Measurements from ENCODE around the gene CTNNA3.

CTNNA3 gene

DNA sequence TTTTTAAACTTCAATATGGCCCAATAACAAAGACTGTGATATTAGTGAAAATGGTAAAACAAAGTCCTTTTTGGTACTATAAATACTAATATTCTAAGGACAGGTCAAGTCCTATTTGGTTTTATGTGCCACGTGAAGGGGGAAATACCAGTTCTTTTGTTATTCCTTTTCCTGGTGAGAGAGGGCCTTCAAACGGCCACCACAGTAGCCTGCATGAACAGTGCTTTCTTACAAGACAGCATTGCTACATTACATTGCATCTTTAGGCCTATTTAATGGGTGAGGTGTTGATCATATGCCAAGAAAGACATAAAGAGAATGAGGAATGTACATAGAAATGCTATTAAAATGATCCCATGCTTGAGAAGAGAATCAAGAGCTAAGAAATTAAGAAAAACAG lies 555.4 kb downstream of the CTNNA3 start:
- Histone ChIP-seq H4K20me1 (ENCODE audit: control insufficient read depth, insufficient read depth, low read depth, low read length) (no peaks in the 10 kb centered on the region), H3F3A (ENCODE audit: control insufficient read depth, insufficient read depth) (no peaks in the 10 kb centered on the region), H3K27me3 (ENCODE audit: control insufficient read depth, low read length) (no peaks in the 10 kb centered on the region), H3K4me1 (ENCODE audit: control insufficient read depth, low read length) (no peaks in the 10 kb centered on the region), H3K79me2 (ENCODE audit: control insufficient read depth, low read length) (no peaks in the 10 kb centered on the region), H3K4me2 (ENCODE audit: low read length) (no peak overlapping the region), H3K9me2 (replicated peaks; ENCODE audit: control insufficient read depth, low read length) (no peaks in the 10 kb centered on the region), H3K9me3 (ENCODE audit: control insufficient read depth, insufficient read depth, low read length) (no peaks in the 10 kb centered on the region), H3K27ac (ENCODE audit: low read depth, low read length) (no peak overlapping the region), H3K36me3 (ENCODE audit: control insufficient read depth, low read length) (no peaks in the 10 kb centered on the region), H3K4me3 (ENCODE audit: low read length) (no peak overlapping the region)
- TF ChIP-seq EZH2phosphoT487 (IDR thresholded peaks at IDR 0.05; ENCODE audit: borderline replicate concordance, low read length) = no peak
- TF ChIP-seq, protein P1, sequence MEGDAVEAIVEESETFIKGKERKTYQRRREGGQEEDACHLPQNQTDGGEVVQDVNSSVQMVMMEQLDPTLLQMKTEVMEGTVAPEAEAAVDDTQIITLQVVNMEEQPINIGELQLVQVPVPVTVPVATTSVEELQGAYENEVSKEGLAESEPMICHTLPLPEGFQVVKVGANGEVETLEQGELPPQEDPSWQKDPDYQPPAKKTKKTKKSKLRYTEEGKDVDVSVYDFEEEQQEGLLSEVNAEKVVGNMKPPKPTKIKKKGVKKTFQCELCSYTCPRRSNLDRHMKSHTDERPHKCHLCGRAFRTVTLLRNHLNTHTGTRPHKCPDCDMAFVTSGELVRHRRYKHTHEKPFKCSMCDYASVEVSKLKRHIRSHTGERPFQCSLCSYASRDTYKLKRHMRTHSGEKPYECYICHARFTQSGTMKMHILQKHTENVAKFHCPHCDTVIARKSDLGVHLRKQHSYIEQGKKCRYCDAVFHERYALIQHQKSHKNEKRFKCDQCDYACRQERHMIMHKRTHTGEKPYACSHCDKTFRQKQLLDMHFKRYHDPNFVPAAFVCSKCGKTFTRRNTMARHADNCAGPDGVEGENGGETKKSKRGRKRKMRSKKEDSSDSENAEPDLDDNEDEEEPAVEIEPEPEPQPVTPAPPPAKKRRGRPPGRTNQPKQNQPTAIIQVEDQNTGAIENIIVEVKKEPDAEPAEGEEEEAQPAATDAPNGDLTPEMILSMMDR (IDR thresholded peaks at IDR 0.05; ENCODE audit: low read depth, low read length, poor library complexity, severe bottlenecking) = no peak

DNA sequence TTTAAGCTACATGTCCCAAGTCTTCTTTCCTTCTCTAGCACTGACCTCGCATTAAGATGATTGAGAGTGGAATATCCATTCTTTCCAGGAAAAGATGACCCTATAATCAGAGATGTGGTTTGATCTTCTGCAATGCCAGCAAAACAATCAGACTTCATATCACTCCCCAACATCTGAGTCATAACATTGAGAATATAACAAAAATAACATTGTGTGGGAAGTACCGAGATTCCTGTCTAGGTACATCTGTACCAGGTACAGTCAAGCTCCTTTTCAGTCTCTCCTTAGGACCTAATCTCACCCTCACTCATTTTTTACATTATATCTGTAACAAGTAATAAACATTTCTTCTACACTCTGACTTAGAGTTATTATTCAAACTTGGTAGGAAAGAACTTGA lies 568.6 kb downstream of the CTNNA3 start:
- Histone ChIP-seq H3K9me2 (replicated peaks; ENCODE audit: control insufficient read depth, low read length) (0 out of 2 replicates have a peak, but pooled peaks cover 3% of the 10 kb centered on the region), H4K20me1 (ENCODE audit: control insufficient read depth, insufficient read depth, low read depth, low read length) (no peaks in the 10 kb centered on the region), H3F3A (ENCODE audit: control insufficient read depth, insufficient read depth) (no peaks in the 10 kb centered on the region), H3K27ac (ENCODE audit: low read depth, low read length) (no peak overlapping the region), H3K4me3 (ENCODE audit: low read length) (no peak overlapping the region), H3K4me1 (ENCODE audit: control insufficient read depth, low read length) (no peaks in the 10 kb centered on the region), H3K4me2 (ENCODE audit: low read length) (no peak overlapping the region), H3K79me2 (ENCODE audit: control insufficient read depth, low read length) (no peaks in the 10 kb centered on the region), H3K27me3 (ENCODE audit: control insufficient read depth, low read length) (no peaks in the 10 kb centered on the region), H3K9me3 (ENCODE audit: control insufficient read depth, insufficient read depth, low read length) (no peaks in the 10 kb centered on the region), H3K36me3 (ENCODE audit: control insufficient read depth, low read length) (no peaks in the 10 kb centered on the region)
- TF ChIP-seq, protein P1 (IDR thresholded peaks at IDR 0.05; ENCODE audit: low read depth, low read length, poor library complexity, severe bottlenecking) = no peak
- no peak for TF ChIP-seq EZH2phosphoT487 (IDR thresholded peaks at IDR 0.05; ENCODE audit: borderline replicate concordance, low read length)

DNA sequence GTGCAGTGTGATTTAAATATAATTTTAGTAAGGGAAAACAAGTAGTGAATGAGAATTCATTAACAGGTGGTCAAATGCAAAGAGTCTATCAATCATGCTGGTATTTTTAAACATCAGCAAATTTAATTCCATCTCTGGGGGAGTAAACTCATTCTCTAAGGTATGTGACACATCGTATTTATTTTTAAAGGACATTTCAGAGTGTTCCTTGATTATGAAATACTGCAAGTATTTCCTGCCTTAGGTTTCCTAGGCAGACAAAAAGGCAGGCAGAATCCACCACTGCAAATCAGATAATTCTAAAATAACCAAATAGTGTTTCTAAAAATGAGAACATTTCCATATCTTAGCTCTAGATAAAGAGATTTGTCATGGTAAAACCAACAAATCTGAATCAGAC lies 576.3 kb downstream of the CTNNA3 start:
- no peaks in the 10 kb centered on the region for H3K36me3 ChIP-seq (ENCODE audit: control insufficient read depth, low read length)
- H3K4me3 ChIP-seq (ENCODE audit: low read length) = no peak overlapping the region
- no peaks in the 10 kb centered on the region for H3K27me3 ChIP-seq (ENCODE audit: control insufficient read depth, low read length)
- no peak overlapping the region for H3K4me2 ChIP-seq (ENCODE audit: low read length)
- H3K79me2 ChIP-seq (ENCODE audit: control insufficient read depth, low read length) = no peaks in the 10 kb centered on the region
- no peak overlapping the region for H3K27ac ChIP-seq (ENCODE audit: low read depth, low read length)
- H3K4me1 ChIP-seq (ENCODE audit: control insufficient read depth, low read length) = no peaks in the 10 kb centered on the region
- TF ChIP-seq EZH2phosphoT487 (IDR thresholded peaks at IDR 0.05; ENCODE audit: borderline replicate concordance, low read length) = no peak
- no peaks in the 10 kb centered on the region for H3F3A ChIP-seq (ENCODE audit: control insufficient read depth, insufficient read depth)
- H4K20me1 ChIP-seq (ENCODE audit: control insufficient read depth, insufficient read depth, low read depth, low read length) = no peaks in the 10 kb centered on the region
- H3K9me3 ChIP-seq (ENCODE audit: control insufficient read depth, insufficient read depth, low read length) = no peaks in the 10 kb centered on the region
- no peaks in the 10 kb centered on the region for H3K9me2 ChIP-seq (replicated peaks; ENCODE audit: control insufficient read depth, low read length)

DNA sequence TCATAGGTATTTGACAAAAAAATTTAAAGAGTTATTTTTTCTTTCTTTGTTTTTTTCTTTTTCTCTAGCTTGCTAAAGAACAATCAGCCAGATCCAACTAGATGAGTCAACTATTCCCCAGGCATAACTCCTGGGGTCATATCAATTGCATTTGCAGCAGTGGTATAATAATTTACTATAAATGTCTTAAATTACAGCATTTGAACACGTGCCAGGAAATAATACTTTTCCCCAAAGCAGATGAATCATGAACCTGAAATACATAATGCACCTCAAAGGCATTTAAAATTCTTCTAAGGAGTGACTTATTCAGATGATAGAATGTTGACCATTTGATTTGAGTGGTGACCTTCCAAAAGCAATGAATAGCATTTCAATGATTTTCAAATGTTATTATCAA lies 580.0 kb downstream of the CTNNA3 start:
- H3K9me2 ChIP-seq (replicated peaks; ENCODE audit: control insufficient read depth, low read length) = no peaks in the 10 kb centered on the region
- H3K27me3 ChIP-seq (ENCODE audit: control insufficient read depth, low read length) = no peaks in the 10 kb centered on the region
- no peak overlapping the region for H3K4me3 ChIP-seq (ENCODE audit: low read length)
- no peaks in the 10 kb centered on the region for H3K79me2 ChIP-seq (ENCODE audit: control insufficient read depth, low read length)
- H3K4me2 ChIP-seq (ENCODE audit: low read length) = no peak overlapping the region
- no peak overlapping the region for H3K27ac ChIP-seq (ENCODE audit: low read depth, low read length)
- TF ChIP-seq, protein P1 (IDR thresholded peaks at IDR 0.05; ENCODE audit: low read depth, low read length, poor library complexity, severe bottlenecking) = no peak
- no peak for TF ChIP-seq EZH2phosphoT487 (IDR thresholded peaks at IDR 0.05; ENCODE audit: borderline replicate concordance, low read length)
- no peaks in the 10 kb centered on the region for H3F3A ChIP-seq (ENCODE audit: control insufficient read depth, insufficient read depth)
- no peaks in the 10 kb centered on the region for H3K9me3 ChIP-seq (ENCODE audit: control insufficient read depth, insufficient read depth, low read length)
- H3K36me3 ChIP-seq (ENCODE audit: control insufficient read depth, low read length) = no peaks in the 10 kb centered on the region
- no peaks in the 10 kb centered on the region for H4K20me1 ChIP-seq (ENCODE audit: control insufficient read depth, insufficient read depth, low read depth, low read length)
- no peaks in the 10 kb centered on the region for H3K4me1 ChIP-seq (ENCODE audit: control insufficient read depth, low read length)

Measured in DOHH2 (cell line).